HG03575 (cell line): ENCODE results near the gene HAVCR1.

Experiments
- ATAC-seq: cut with Tn5 transposase; IDR thresholded peaks from one replicate; pipeline ENCODE4 v1.9.1; 2021; ENCODE audit not compliant: unreplicated experiment, insufficient number of reproducible peaks, low FRiP score; ENCODE audit errors: extremely low read depth

The HAVCR1 gene

DNA sequence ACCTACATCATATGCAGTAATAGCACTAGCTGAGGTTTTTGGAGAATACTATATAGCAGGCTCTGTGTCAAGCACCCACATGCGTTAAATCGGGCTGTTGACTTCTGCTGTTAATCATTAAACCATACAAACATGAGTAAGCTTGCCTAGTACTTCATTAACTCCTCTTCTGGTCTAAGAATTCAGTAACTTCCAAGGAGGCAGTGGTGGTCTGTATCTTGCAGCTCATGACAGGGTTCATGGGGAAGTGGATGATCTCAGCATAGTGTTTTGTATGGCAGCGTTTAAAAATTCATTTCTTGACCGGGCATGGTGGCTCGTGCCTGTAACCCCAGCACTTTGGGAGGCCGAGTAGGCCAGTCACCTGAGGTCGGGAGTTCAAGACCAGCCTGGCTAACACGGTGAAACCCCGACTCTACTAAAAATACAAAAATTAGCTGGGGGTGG is at the start of gene HAVCR1:
HAVCR1 (minus strand) TSS at position 24 of the 447 bp plus-strand sequence. CDS start 1,173 bp downstream, outside the sequence.
- ATAC-seq, result no peak

DNA sequence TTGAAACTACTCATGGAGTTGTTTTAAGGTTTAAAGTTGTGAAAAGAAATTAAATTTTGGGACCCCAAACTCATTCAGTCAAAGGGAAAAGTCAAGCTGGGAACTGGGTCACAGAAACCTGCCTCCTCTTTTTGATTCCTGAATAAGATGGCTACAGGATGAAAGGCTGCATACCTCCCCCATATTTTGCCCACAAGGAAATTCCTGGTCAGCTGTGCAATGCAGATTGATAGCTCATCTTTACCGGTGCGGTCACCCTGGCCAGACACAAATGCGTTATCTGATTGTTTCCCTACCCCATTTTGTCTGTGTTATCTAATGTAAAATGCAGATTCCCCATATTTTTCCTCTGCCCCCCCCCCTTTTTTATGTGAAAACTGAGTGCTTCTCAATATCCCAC is 48.6 kb upstream of the HAVCR1 start:
- no peak for ATAC-seq

DNA sequence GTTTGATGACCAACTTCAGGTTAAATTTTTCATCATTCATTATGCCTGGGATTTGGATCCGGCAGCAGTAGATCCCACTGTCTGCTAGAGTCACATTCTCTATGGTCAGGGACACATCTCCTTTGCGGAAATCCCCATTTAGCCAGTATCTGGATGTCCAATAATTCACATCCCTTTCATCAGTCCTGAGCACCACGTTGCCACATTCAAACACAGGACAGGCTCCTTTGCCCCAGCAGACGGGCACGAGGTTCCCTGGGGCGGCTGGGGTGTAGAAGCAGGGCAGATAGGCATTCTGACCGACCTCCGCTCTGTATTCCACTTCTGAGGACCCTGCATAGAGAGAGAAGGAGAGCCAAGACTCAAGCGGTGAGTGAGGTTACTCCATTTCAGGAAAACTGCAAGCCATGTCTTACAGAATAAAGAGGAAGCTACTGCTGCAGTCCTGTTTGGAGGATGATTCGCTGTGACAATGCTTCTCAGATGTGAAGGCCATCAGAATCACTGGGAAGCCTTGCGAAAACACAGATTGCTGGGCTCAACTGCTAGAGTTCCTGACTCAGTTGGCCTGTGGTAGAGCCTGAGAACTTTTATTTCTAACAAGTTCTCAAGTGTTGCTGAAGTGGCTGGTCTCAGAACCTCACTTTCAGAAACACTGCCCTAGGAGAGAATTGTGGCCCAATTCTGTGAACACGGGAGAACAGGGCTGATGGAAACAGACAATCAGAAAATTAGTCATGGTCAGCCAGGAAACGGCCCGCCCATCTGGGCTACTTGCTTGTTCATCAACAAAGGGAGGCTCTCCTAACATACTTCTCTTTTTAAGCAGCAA is 47.9 kb upstream of the HAVCR1 start:
- ATAC-seq, result no peak

DNA sequence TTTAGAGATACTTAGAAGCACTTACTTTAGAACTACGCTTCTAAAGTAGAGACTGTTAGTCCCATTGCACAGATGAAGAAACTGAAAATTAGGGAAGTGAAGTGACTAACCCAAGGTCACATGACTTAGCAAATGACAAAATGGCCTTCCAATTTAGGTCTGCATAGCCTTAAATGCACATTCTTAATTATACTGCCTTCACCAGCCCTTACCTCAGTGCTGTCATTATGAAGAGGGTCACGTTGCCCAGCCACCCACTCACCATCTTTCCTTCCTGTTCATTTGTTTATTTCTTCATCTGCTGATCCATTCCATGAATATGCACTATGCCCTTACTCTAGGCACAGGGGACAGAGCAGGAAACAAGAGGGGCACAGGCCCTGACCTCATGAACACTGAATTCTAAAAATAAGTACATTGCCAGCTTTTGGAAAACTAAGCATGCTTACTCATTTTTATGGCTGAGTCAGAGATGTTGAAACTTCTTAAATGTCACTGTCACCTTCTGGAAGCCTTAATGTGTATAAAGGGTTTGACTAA is 41.3 kb upstream of the HAVCR1 start:
- ATAC-seq, result no peak

DNA sequence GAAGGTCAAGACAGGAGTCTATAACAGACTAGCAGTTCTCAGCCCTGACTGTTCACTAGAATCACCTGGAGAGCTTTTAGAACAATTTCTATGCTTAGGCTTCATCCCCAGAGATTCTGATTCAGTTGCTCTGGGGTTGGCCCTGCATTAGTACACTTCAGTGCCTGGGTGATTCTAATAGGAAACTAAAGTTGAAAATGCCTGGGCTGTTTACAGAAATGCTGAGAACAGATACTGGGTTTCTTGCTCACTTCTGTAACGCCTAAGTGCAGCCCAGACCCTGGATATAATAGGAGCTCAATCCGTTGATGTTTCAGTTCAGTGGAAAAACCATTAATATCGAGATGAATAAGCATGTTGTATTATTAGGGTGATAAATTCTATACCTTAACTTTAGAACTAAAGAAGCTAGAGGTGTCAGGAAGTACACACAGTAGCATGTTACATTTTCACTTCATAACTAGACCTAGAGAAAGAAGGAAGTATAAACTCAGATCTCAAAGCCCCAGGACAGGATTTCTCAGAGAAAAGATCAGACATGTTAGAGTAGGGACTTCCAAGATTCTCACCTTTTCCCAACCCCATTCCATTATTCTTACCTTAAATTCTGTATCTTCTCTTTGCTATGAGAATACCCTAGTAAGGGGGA is 29.6 kb upstream of the HAVCR1 start:
- peak; percentile 63 for ATAC-seq

DNA sequence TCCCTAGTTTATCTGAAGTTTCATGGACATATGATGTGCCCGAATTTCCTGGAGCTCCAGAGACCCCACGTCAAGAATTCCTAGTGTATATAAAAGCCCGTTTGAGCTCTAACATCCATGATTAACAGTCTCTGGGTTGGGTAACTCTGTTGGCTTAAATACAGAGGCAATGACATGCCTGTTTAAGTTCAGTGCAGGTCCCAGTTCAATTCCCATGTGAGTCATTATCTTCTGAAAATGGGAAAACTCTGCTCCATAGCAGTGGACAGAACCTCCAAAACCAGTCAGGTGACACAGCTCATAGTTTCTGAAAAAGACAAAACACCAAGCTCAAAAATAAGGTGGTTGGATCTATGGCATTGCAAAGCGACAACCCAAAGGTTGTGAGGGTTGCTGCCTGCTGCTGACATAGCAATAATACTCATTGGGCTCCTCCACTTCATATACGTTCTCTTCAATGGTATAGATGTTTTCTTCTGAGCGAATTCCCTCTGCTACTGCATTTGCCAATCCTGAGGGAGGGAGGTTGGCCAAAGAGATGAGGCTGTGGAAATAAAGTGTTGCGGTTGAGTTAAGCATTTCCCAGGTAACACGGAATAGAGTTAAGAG is 27.9 kb upstream of the HAVCR1 start:
- ATAC-seq, result no peak

DNA sequence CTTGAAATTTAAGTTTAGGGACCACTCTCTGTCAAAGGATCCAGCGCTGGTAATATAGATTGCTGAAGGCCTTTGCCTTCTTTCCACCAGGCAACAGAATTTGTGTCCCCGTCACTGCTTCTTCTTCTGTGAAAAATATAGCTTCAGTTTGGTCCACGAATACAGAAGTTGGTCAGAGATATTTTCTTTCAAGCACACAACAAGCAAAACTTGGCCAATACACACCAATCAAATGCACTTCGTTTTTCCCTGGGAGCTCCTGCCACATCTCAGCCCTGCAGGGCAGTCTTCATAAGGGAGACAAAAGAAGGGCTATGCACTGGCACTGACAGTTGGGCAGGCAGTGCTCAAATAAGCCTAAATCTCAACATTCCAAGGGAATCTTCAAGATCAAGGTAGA is 27.0 kb upstream of the HAVCR1 start:
- no peak for ATAC-seq

DNA sequence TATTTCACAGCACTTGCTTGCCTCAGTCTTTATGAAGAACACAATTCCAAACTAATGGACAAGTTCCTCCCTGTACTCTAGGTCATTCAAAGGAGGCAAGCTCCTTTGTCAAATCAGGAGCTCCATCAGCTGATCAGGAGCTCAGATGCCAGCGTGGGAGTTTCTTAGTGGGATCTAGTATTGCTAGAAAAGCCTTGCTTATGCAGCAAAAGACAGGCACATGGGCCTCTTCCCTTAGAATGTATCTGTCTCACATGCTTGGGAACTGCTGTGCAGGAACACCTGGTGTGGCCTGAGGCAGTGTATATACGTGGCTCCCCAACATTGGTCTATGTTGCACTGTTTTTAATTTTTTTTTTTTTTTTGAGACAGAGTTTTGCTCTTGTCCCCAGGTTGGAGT is 21.4 kb upstream of the HAVCR1 start:
- ATAC-seq, result no peak

DNA sequence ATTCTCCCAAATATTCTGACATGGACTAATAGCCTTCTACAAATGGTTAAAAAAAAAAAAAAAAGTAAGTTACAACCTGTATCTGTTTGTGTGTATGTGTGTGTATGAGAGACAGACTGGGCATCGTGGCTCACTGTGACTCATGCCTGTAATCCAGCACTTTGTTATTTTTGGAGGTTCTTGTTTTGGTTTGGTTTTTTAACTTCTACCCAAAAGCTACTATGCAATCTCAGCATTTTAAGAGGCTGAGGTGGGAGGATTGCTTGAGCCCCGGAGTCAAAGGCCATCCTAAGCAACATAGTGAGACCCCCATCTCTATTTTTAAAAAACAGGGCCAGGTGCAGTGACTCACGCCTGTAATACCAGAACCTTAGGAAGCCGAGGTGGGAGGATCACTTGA is 17.6 kb upstream of the HAVCR1 start:
- ATAC-seq, result no peak

DNA sequence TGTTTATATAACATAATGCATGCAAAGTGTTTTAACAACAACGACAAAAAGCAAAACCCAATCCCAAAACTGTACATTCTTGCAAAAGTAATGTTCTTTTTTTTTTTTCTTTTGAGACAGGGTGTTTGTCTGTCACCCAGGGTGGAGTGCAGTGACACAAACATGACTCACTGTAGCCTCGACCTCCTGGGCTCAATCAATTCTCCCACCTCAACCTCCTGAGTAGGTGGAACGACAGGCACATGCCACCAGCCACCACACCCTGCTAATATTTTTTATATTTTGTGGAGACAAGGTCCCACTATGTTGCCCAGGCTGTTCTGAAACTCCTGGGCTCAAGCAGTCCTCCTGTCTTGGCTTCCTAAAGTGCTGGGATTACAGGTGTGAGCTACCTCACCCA is 13.6 kb upstream of the HAVCR1 start:
- ATAC-seq, result no peak

DNA sequence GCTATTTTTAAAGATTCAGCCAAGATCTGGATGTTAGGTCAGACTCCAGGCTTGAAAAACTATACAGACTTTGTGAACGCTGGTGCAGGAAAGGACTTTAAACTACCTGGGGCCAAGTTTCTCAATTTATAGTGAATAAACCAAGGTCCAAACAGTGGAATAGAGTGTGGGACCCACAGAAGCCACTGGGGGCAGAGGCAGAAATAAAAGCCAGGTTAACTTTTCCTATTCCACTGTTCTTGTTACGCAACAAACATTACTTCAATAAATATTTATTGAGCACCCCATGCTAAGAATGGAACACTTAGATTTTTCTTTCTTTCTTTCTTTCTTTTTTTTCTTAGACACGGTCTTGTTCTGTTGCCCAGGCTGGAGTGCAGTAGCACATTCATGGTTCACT is 11.0 kb upstream of the HAVCR1 start:
- no peak for ATAC-seq

DNA sequence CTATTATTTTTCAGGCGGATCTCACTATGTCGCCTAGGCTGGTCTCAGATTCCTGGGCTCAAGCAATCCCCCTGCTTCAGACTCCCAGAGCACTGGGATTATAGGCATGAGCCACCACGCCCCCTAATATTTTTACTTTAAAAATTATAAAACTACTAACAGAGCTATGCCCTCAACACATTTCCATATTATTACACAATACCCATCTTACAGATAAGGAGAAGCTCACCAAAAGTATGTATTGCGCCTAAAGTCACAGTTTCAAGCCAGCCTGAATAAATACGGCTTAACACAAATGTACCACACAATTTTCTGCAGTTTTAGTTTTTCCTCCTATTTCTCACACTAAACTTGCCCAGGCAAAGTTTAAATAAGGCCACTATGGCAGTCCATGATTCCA is 9.9 kb upstream of the HAVCR1 start:
- no peak for ATAC-seq

DNA sequence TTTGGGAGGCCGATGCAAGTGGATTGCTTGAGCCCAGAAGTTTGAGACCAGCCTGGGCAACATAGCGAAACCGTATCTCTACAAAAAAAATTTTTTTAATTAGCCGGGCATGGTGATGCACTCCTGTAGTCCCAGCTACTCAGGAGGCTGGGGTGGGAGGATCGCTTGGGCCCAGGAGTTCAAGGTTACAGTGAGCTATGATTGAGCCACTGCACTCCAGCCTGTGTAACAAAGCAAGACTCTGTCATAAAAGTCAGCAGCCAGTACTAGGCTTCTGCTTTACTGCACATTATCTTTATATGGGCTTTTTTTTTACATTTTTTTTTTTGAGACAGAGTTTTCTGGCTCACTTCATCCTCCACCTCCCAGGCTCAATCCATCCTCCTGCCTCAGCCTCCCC is 9.4 kb upstream of the HAVCR1 start:
- no peak for ATAC-seq

DNA sequence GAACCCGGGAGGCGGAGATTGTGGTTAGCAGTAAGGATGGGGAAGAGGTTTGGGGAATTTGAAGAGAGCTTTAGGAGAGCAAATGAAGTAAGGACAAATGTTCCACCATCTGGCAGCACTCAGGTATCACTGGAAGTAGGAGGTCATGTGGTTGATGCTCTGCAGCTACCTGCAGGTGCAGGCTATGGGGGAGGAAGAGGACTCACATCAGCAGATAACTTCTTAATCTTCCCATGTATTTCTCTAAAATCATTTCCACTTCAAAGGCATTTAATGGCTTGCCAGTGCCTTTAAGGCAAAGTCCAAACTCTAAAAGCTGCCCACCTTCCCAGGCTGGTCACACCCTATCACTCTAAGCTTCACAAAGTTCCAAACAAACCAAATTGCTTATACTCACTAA is 8.1 kb upstream of the HAVCR1 start:
- no peak for ATAC-seq

DNA sequence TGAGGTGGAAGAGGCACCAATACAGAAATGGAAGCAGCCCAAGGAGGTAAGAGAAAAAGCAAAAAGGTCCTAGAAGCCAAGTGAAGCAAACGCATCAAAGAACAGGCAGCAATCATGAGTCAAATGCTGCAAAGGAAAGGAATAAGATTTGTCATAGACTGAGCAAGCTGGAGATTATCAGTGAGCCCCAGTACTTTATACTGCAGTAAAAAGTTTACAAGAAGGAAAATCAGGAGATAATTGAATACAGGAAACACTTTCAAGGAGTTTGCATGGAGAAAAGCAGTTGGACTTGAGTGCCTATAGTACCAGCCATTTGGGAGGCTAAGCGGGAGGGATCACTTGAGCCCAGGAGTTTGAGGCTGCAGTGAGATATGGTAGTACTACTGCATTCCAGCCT is 7.2 kb upstream of the HAVCR1 start:
- no peak for ATAC-seq

DNA sequence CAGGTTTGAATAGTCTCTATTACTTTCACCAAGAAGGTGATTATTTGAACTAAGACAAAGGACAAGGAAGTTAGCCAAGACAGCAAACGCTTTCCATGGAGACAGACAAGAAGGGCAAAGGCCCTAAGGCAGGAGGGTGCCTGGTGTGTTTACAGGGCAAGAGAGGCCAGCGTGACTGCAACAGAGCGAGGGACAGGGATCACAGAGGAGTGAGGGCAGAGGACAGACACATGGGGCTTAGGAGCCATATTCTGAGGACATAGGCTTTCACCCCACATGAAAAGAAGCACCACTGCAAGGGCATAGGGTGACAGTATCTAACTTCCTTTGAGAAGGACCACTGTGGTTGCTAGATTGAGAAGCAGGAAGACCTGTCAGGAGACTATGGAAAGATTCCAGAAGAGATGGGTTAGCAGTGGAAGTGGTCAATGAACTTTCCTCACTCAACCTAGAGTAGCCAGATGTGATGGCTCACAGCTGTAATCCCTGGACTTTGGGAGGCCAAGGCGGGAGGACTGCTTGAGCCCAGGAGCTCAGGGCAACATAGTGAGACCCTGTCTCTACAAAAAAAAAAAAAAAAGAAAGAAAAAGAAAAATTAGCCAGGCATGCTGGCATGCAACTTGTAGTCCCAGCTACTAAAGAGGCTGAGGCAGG is 5.0 kb upstream of the HAVCR1 start:
- ATAC-seq, result no peak

DNA sequence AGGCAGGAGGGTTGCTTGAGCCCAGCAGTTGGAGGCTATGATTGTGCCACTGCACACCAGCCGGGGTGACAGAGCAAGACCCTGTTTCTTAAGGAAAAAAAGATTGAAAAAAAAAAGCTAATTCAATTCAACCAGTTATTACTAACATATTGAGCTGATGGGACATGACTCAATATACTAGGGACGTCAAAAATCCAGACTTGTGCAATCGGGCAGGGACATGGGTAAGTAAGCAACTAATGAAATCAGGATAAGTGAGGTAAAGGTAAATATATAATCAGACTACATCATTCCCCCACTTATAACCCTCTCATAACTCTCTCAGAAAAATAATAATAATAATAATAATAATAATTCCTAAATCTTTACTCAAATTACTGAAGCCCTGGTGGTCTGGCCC is 975 bp upstream of the HAVCR1 start:
- no peak for ATAC-seq

DNA sequence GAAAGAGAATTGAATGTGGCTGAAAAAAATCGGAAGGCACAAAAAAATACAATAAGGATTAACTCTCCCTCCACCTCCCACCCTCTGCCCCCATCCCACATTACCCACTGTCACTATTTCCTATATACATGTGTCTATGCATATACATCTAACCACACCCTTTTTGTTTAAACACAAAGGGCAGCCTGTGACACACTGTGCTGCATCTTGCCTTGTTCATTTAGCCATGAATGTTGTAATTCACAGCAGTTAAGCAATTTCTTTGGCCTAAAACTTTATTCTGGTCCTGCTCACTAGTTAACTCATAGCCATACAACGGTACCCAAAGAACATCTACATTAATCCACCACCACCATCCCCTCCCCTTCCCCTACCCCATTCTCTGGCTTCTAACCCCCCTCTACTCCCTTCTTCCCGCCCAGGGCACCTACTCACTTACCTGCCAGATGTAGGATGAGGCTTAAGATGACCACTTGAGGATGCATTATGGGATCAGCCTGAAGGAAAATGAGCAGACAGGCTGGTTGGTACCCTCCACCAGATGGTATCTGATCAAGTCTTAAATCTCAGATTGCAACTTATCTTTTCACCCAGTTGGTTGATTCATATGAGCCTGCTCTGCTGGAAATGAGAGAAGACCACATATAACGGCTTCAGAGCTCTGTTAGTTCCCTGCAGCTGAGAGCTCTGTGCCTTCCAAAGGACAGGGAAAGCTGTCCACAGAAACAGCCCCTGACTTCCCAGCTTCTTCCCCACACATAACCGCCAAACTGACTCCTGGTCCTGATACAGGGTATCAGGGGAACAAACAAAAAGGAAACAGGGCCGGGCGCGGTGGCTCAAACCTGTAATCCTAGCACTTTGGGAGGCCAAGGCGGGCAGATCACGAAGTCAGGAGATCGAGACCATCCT is 1.2 kb downstream of the HAVCR1 start:
- ATAC-seq, result no peak
